ENCODE data around the gene CTSD.

The CTSD gene

DNA sequence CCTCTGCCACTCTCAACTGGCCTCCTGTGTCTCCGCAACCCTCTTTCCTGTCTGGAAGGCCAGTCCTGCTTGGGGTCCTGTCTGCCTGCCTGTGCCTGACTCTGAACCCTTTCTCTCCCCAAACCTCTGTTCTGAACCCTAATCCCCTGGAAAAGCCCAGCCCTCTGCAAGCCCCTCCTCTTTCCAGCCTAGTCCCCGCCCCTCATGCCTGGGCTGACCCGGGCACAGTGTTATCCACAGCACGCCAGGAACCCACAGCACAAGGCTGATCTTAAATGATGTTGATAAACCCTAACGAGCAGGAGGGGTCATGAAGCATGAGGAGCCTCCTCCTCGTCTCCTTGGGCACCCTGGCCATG, 13.3 kb downstream of the CTSD start, which contains the start of gene IFITM10:
Gene IFITM10, minus strand, starts transcription at position 115 of the 359 bp plus-strand sequence. CDS start 153 bp downstream, outside the sequence.
- DNase-seq = no peak
- no peak within 1 kb of the TSS for H3K4ac ChIP-seq (ENCODE audit: low read depth, low read length)
- no peak within 1 kb of the TSS for H4K12ac ChIP-seq (ENCODE audit: low read depth, low read length)
- no peak within 1 kb of the TSS for H2BK5ac ChIP-seq (ENCODE audit: low read depth, low read length, poor library complexity)
- no peaks in the 10 kb centered on the region for H3K79me1 ChIP-seq (ENCODE audit: low read length)
- no peak within 1 kb of the TSS for H4K8ac ChIP-seq (ENCODE audit: low read depth, low read length)
- H2AK5ac ChIP-seq (ENCODE audit: low read length) = no peak within 1 kb of the TSS
- peaks cover 24 to 26% of the 10 kb centered on the region in 2 experiments for H3K36me3 ChIP-seq (ENCODE audit: control insufficient read depth in 1 of 2, insufficient read depth in 2 of 2, low read length in 2 of 2)
- H3K14ac ChIP-seq (ENCODE audit: low read length) = no peak within 1 kb of the TSS
- no peak within 1 kb of the TSS for H2BK12ac ChIP-seq (ENCODE audit: low read length)
- WGBS (ENCODE audit: extremely low coverage, insufficient coverage, insufficient read length) = no CpG with 5 or more reads among the region's 6 CpGs
- H3K23ac ChIP-seq (ENCODE audit: low read length) = no peak within 1 kb of the TSS
- peaks cover 24% of the 10 kb centered on the region for H3K27me3 ChIP-seq (ENCODE audit: insufficient read depth, low read length)
- no peak within 1 kb of the TSS for H2BK120ac ChIP-seq (ENCODE audit: insufficient read depth, low read length, poor library complexity)
- H3K9ac ChIP-seq (ENCODE audit: low read length) = no peak within 1 kb of the TSS
- no peak within 1 kb of the TSS for H3K27ac ChIP-seq (ENCODE audit: low read depth, low read length)
- H3K4me1 ChIP-seq (ENCODE audit: control insufficient read depth in 1 of 2, insufficient read depth in 2 of 2, low read length in 2 of 2) = no peaks in the 10 kb centered on the region
- H3K79me2 ChIP-seq (ENCODE audit: control insufficient read depth, insufficient read depth, low read length, poor library complexity) = no peaks in the 10 kb centered on the region
- no peak within 1 kb of the TSS for H4K91ac ChIP-seq (ENCODE audit: low read depth, low read length)
- peaks cover 15% of the 10 kb centered on the region for H3K9me3 ChIP-seq (ENCODE audit: insufficient read depth, low read depth, low read length)
- no peak within 1 kb of the TSS for H3K4me3 ChIP-seq (ENCODE audit: low read depth, low read length)
- no peak within 1 kb of the TSS for H2AFZ ChIP-seq (ENCODE audit: insufficient read depth, low read length, poor library complexity)
- H3K18ac ChIP-seq (ENCODE audit: low read length) = no peak within 1 kb of the TSS
- H3K4me2 ChIP-seq (ENCODE audit: low read length) = no peak within 1 kb of the TSS

GRCh38 chr11:1749395-1750351, 14.1 kb downstream of the CTSD start:
- Histone ChIP-seq H2BK5ac (ENCODE audit: low read depth, low read length, poor library complexity) (no peak overlapping the region), H4K12ac (ENCODE audit: low read depth, low read length) (no peak overlapping the region), H3K9me3 (ENCODE audit: insufficient read depth, low read depth, low read length) (peaks cover 19% of the 10 kb centered on the region), H2BK12ac (ENCODE audit: low read length) (no peak overlapping the region), H3K36me3 (ENCODE audit: control insufficient read depth in 1 of 2, insufficient read depth in 2 of 2, low read length in 2 of 2) (peaks cover 16 to 18% of the 10 kb centered on the region in 2 experiments), H4K8ac (ENCODE audit: low read depth, low read length) (no peak overlapping the region), H3K27ac (ENCODE audit: low read depth, low read length) (no peak overlapping the region), H3K14ac (ENCODE audit: low read length) (no peak overlapping the region), H3K79me1 (ENCODE audit: low read length) (no peaks in the 10 kb centered on the region), H3K4me1 (ENCODE audit: control insufficient read depth in 1 of 2, insufficient read depth in 2 of 2, low read length in 2 of 2) (no peaks in the 10 kb centered on the region), H3K4me3 (ENCODE audit: low read depth, low read length) (no peak overlapping the region), H3K27me3 (ENCODE audit: insufficient read depth, low read length) (peaks cover 24% of the 10 kb centered on the region), H3K4ac (ENCODE audit: low read depth, low read length) (no peak overlapping the region), H2BK120ac (ENCODE audit: insufficient read depth, low read length, poor library complexity) (no peak overlapping the region), H2AFZ (ENCODE audit: insufficient read depth, low read length, poor library complexity) (no peak overlapping the region), H3K4me2 (ENCODE audit: low read length) (no peak overlapping the region), H3K18ac (ENCODE audit: low read length) (no peak overlapping the region), H4K91ac (ENCODE audit: low read depth, low read length) (no peak overlapping the region), H3K9ac (ENCODE audit: low read length) (no peak overlapping the region), H3K23ac (ENCODE audit: low read length) (no peak overlapping the region), H2AK5ac (ENCODE audit: low read length) (no peak overlapping the region), H3K79me2 (ENCODE audit: control insufficient read depth, insufficient read depth, low read length, poor library complexity) (no peaks in the 10 kb centered on the region)
- WGBS (ENCODE audit: extremely low coverage, insufficient coverage, insufficient read length) = no CpG with 5 or more reads among the region's 25 CpGs
- DNase-seq = peak in 1 of 2 donors; percentile 29

DNA sequence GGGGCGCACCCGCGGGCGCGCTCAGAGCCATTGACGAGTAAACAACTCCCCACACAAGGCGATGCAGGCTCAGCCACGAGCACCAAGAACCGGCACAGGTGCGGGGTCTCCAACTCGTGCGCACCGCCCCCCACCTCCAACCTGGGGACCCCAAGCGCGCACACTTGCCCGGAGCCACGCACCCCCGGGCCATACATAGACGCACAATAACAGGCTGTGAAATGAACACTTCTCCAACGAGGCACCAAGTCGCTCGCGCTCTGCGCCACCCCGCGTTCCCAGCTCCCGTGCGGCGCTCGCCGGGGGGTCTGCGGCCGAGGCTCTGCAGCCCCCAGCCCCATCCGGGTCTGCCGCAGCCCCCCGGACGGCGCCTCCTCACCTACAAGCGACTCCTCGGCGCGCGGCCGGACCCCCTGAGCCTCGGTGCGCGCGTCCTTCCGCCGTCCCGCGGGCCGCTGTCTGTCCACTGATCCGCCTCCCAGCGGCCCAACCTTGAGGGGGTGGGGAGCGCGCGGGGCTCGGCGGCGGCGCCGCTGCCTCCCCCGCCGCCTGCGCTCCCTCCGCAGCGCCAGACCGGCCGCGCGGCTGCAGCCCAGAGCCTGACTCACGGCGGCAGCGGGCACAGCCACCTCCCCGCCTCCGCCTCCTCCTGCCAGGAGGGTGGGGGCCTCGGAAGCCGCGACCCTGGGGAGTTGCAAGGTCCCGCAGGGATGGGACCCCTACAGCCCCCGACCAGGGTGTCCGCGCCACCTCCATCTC, 14.9 kb downstream of the CTSD start:
- Histone ChIP-seq H3K4ac (ENCODE audit: low read depth, low read length) (no peak overlapping the region), H3K79me1 (ENCODE audit: low read length) (no peaks in the 10 kb centered on the region), H3K4me3 (ENCODE audit: low read depth, low read length) (no peak overlapping the region), H3K23ac (ENCODE audit: low read length) (no peak overlapping the region), H4K91ac (ENCODE audit: low read depth, low read length) (no peak overlapping the region), H3K9me3 (ENCODE audit: insufficient read depth, low read depth, low read length) (peaks cover 19% of the 10 kb centered on the region), H2AK5ac (ENCODE audit: low read length) (no peak overlapping the region), H2AFZ (ENCODE audit: insufficient read depth, low read length, poor library complexity) (no peak overlapping the region), H3K4me1 (ENCODE audit: control insufficient read depth in 1 of 2, insufficient read depth in 2 of 2, low read length in 2 of 2) (no peaks in the 10 kb centered on the region), H2BK12ac (ENCODE audit: low read length) (no peak overlapping the region), H3K27me3 (ENCODE audit: insufficient read depth, low read length) (peaks cover 24% of the 10 kb centered on the region), H3K18ac (ENCODE audit: low read length) (no peak overlapping the region), H3K36me3 (ENCODE audit: control insufficient read depth in 1 of 2, insufficient read depth in 2 of 2, low read length in 2 of 2) (peaks cover 10 to 12% of the 10 kb centered on the region in 2 experiments), H3K27ac (ENCODE audit: low read depth, low read length) (no peak overlapping the region), H2BK120ac (ENCODE audit: insufficient read depth, low read length, poor library complexity) (no peak overlapping the region), H3K79me2 (ENCODE audit: control insufficient read depth, insufficient read depth, low read length, poor library complexity) (no peaks in the 10 kb centered on the region), H3K4me2 (ENCODE audit: low read length) (peak overlapping the region; percentile 40), H4K8ac (ENCODE audit: low read depth, low read length) (no peak overlapping the region), H3K14ac (ENCODE audit: low read length) (no peak overlapping the region), H4K12ac (ENCODE audit: low read depth, low read length) (no peak overlapping the region), H3K9ac (ENCODE audit: low read length) (no peak overlapping the region), H2BK5ac (ENCODE audit: low read depth, low read length, poor library complexity) (no peak overlapping the region)
- DNase-seq = no peak
- no CpG with 5 or more reads among the region's 84 CpGs for WGBS (ENCODE audit: extremely low coverage, insufficient coverage, insufficient read length)

- Histone ChIP-seq H3K79me1 (ENCODE audit: low read length) (no peaks in the 10 kb centered on the region), H3K18ac (ENCODE audit: low read length) (no peak overlapping the region), H4K8ac (ENCODE audit: low read depth, low read length) (no peak overlapping the region), H2AK5ac (ENCODE audit: low read length) (no peak overlapping the region), H4K91ac (ENCODE audit: low read depth, low read length) (no peak overlapping the region), H2BK12ac (ENCODE audit: low read length) (no peak overlapping the region), H2BK120ac (ENCODE audit: insufficient read depth, low read length, poor library complexity) (no peak overlapping the region), H2BK5ac (ENCODE audit: low read depth, low read length, poor library complexity) (no peak overlapping the region), H3K23ac (ENCODE audit: low read length) (no peak overlapping the region), H3K27me3 (ENCODE audit: insufficient read depth, low read length) (peaks cover 24% of the 10 kb centered on the region), H3K4ac (ENCODE audit: low read depth, low read length) (no peak overlapping the region), H3K9ac (ENCODE audit: low read length) (no peak overlapping the region), H3K36me3 (ENCODE audit: control insufficient read depth in 1 of 2, insufficient read depth in 2 of 2, low read length in 2 of 2) (peaks cover 3 to 4% of the 10 kb centered on the region in 2 experiments), H3K4me3 (ENCODE audit: low read depth, low read length) (no peak overlapping the region), H3K4me1 (ENCODE audit: control insufficient read depth in 1 of 2, insufficient read depth in 2 of 2, low read length in 2 of 2) (no peaks in the 10 kb centered on the region), H2AFZ (ENCODE audit: insufficient read depth, low read length, poor library complexity) (no peak overlapping the region), H3K9me3 (ENCODE audit: insufficient read depth, low read depth, low read length) (peaks cover 19% of the 10 kb centered on the region), H4K12ac (ENCODE audit: low read depth, low read length) (no peak overlapping the region), H3K27ac (ENCODE audit: low read depth, low read length) (no peak overlapping the region), H3K14ac (ENCODE audit: low read length) (no peak overlapping the region), H3K4me2 (ENCODE audit: low read length) (no peak overlapping the region), H3K79me2 (ENCODE audit: control insufficient read depth, insufficient read depth, low read length, poor library complexity) (no peaks in the 10 kb centered on the region)
- no CpG with 5 or more reads among the region's 72 CpGs for WGBS (ENCODE audit: extremely low coverage, insufficient coverage, insufficient read length)
- no peak for DNase-seq
Observed at GRCh38 chr11:1747753-1748635, 15.7 kb downstream of the CTSD start.
